ENCODE results near the gene PCDHGB5. TPM values are rescaled to one million over a fixed set of nuclear protein-coding genes. Genes with fewer than 3 reads are reported as not detected.

The PCDHGB5 gene
- total RNA-seq, 2 experiments from 2014 or later = 0.12 TPM; not detected in 1

DNA sequence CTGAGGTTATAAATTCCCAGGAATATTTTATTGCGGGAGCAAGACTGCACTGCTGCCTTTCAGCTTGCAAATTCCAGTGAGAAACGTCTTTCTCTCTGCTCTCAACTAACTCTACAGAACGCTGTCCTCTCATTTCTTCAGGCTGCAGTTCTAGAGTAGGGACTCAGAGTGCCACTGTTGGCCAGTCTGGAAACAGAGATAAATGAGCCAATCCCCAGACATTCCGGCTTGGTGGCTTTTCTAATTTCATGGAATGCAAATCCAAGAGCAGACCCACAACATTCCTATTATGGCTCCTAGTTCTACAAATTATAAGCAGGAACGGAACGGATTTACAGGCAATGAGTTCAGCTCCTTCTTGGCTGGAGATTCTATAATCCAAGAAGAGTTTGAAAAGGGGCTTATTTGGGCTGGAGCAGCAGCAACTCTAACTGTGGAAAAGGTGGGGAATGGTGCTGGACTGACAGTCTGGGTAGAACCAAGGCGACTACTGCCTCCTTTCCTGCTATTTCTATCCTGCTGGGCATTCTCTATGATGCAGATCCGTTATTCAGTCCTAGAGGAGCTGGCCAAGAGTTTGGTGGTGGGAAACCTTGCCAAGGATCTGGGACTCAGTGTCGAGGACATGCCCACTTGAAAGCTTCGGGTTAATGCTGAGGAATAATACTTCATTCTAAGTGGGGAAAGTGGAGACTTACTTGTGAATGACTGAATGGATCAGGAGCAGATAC lies 41.8 kb downstream of the PCDHGB5 start:
- Mint-ChIP-seq H3K36me3 (ENCODE audit: low read depth) (peaks cover 2% of the 10 kb centered on the region), H3K27me3 (ENCODE audit: low read depth) (peaks cover 14% of the 10 kb centered on the region), H3K9me3 (peaks cover 5% of the 10 kb centered on the region), H3K4me1 (ENCODE audit: low read depth) (no peaks in the 10 kb centered on the region), H3K27ac (no peak overlapping the region), H3K4me3 (no peak overlapping the region)
- intact Hi-C loops (cut with micrococcal nuclease) = no loop called here
- no peak for DNase-seq
- CTCF ChIA-PET = no interaction called here

DNA sequence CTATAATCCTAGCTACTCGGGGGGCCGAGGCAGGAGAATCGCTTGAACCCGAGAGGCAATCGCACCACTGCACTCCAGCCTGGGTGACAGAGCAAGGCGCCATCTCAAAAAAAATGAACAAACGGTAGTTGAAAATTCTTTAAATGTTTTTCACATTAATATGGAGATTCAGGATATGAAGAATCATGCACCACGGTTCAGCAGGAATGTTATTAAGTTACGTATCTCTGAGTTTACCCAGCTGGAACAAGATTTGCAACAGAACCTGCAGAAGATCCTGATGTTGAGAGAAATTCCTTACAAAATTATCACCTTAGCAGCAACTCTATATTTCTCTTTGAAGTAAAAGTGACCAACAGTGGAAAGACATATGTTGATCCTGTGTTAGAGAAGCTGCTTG lies 42.6 kb downstream of the PCDHGB5 start:
- H3K4me1 Mint-ChIP-seq (ENCODE audit: low read depth) = no peaks in the 10 kb centered on the region
- CTCF ChIA-PET = no interaction called here

DNA sequence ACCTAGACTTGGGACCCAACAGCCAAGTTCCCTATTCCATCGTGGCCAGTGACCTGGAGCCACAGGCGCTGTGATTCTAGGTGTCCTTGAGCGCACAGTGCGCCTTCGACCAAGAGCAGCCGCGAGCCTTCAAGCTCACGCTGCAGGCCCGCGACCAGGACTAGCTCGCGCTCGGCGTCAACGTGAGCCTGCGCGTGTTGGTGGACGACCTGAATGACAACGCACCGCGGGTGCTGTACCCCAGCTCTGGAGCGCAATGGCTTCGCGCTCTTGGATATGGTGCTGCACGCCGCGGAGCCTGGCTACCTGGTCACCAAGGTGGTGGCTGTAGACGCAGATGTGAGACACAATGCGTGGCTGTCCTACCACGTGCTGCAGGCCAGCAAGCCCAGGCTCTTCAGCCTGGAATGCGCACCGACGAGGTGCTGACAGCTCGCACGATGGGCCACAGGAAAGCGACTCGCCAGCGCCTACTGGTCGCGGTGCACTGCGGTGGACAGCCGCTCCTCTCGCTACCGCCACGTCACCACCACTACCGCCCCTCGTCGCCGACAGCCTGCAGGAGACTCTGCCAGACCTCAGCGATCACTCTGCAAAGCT lies 43.9 kb downstream of the PCDHGB5 start:
- peaks cover 12% of the 10 kb centered on the region for H3K27me3 Mint-ChIP-seq (ENCODE audit: low read depth)
- H3K9me3 Mint-ChIP-seq = peaks cover 5% of the 10 kb centered on the region
- DNase-seq = no peak
- H3K4me3 Mint-ChIP-seq = no peak overlapping the region
- CTCF ChIA-PET = interaction anchor here (0.7 kb wide), 1 partner anchor 65 kb away, joined by 3 read pairs; no protein-coding TSS in a partner anchor
- H3K36me3 Mint-ChIP-seq (ENCODE audit: low read depth) = peaks cover 2% of the 10 kb centered on the region
- no peaks in the 10 kb centered on the region for H3K4me1 Mint-ChIP-seq (ENCODE audit: low read depth)
- intact Hi-C loops (cut with micrococcal nuclease) = no loop called here
- H3K27ac Mint-ChIP-seq = no peak overlapping the region

More for the DNA sequence above, 42.6 kb downstream of the PCDHGB5 start:
- H3K27ac Mint-ChIP-seq = no peak overlapping the region
- peaks cover 14% of the 10 kb centered on the region for H3K27me3 Mint-ChIP-seq (ENCODE audit: low read depth)
- DNase-seq = no peak
- H3K9me3 Mint-ChIP-seq = peaks cover 5% of the 10 kb centered on the region
- H3K4me3 Mint-ChIP-seq = no peak overlapping the region
- intact Hi-C loops (cut with micrococcal nuclease) = no loop called here
- peaks cover 2% of the 10 kb centered on the region for H3K36me3 Mint-ChIP-seq (ENCODE audit: low read depth)

Other genes starting within 250 kb of the PCDHGB5 start
- gene PCDHB6, start 247.9 kb upstream of the PCDHGB5 start, total RNA-seq = not detected
- not detected for gene PCDHB7, start 225.3 kb upstream of the PCDHGB5 start, total RNA-seq
- gene PCDHB8, start 220.2 kb upstream of the PCDHGB5 start, total RNA-seq = not detected
- gene PCDHB16, start 215.6 kb upstream of the PCDHGB5 start, total RNA-seq = not detected
- not detected for gene PCDHB9, start 210.8 kb upstream of the PCDHGB5 start, total RNA-seq
- not detected for gene PCDHB10, start 205.6 kb upstream of the PCDHGB5 start, total RNA-seq
- not detected for gene PCDHB11, start 198.3 kb upstream of the PCDHGB5 start, total RNA-seq
- gene PCDHB12, start 189.2 kb upstream of the PCDHGB5 start, total RNA-seq = not detected
- not detected for gene PCDHB13, start 184.0 kb upstream of the PCDHGB5 start, total RNA-seq
- gene PCDHB14, start 174.6 kb upstream of the PCDHGB5 start, total RNA-seq = not detected
- gene PCDHB15, start 152.6 kb upstream of the PCDHGB5 start, total RNA-seq = not detected
- not detected for gene SLC25A2, start 93.9 kb upstream of the PCDHGB5 start, total RNA-seq
- gene TAF7, start 77.2 kb upstream of the PCDHGB5 start, total RNA-seq = 10 to 100 TPM; 57.0 to 57.9 TPM
- gene PCDHGA1, start 67.4 kb upstream of the PCDHGB5 start, total RNA-seq = not detected
- not detected for gene PCDHGA2, start 59.2 kb upstream of the PCDHGB5 start, total RNA-seq
- gene PCDHGA3, start 54.1 kb upstream of the PCDHGB5 start, total RNA-seq = not detected
- not detected for gene PCDHGB1, start 47.8 kb upstream of the PCDHGB5 start, total RNA-seq
- not detected for gene PCDHGA4, start 42.9 kb upstream of the PCDHGB5 start, total RNA-seq
- gene PCDHGB2, start 38.0 kb upstream of the PCDHGB5 start, total RNA-seq = not detected
- under 1 TPM in 1 of 2 experiments, not detected in 1; 0.05 TPM for gene PCDHGA5, start 33.8 kb upstream of the PCDHGB5 start, total RNA-seq
- gene PCDHGB3, start 27.7 kb upstream of the PCDHGB5 start, total RNA-seq = under 1 TPM in 1 of 2 experiments, not detected in 1; 0.07 TPM
- gene PCDHGA6, start 24.1 kb upstream of the PCDHGB5 start, total RNA-seq = under 1 TPM; 0.05 to 0.07 TPM
- gene PCDHGA7, start 15.2 kb upstream of the PCDHGB5 start, total RNA-seq = not detected
- not detected for gene PCDHGB4, start 10.2 kb upstream of the PCDHGB5 start, total RNA-seq
- gene PCDHGA8, start 5.3 kb upstream of the PCDHGB5 start, total RNA-seq = not detected
- gene PCDHGA9, start 4.8 kb downstream of the PCDHGB5 start, total RNA-seq = under 1 TPM in 1 of 2 experiments, not detected in 1; 0.07 TPM
- under 1 TPM in 1 of 2 experiments, not detected in 1; 0.05 TPM for gene PCDHGB6, start 10.1 kb downstream of the PCDHGB5 start, total RNA-seq
- under 1 TPM in 1 of 2 experiments, not detected in 1; 0.05 TPM for gene PCDHGA10, start 15.0 kb downstream of the PCDHGB5 start, total RNA-seq
- gene PCDHGB7, start 19.7 kb downstream of the PCDHGB5 start, total RNA-seq = not detected
- under 1 TPM; 0.10 to 0.17 TPM for gene PCDHGA11, start 23.1 kb downstream of the PCDHGB5 start, total RNA-seq
- gene PCDHGA12, start 32.6 kb downstream of the PCDHGB5 start, total RNA-seq = not detected
- under 1 TPM; 0.12 to 0.17 TPM for gene PCDHGC3, start 78.0 kb downstream of the PCDHGB5 start, total RNA-seq
- gene PCDHGC4, start 87.1 kb downstream of the PCDHGB5 start, total RNA-seq = not detected
- gene PCDHGC5, start 91.1 kb downstream of the PCDHGB5 start, total RNA-seq = not detected
- 100 to 1,000 TPM; 165 to 169 TPM for gene DIAPH1, start 221.1 kb downstream of the PCDHGB5 start, total RNA-seq
- 10 to 100 TPM; 52.1 to 55.6 TPM for gene HDAC3, start 238.9 kb downstream of the PCDHGB5 start, total RNA-seq
- gene RELL2, start 239.1 kb downstream of the PCDHGB5 start, total RNA-seq = 10 to 100 TPM; 20.9 to 21.1 TPM

All from activated naive CD4-positive, alpha-beta T cell treated with anti-CD3 and anti-CD28 coated beads for 36 hours (primary cell).